CD4-positive, alpha-beta T cell treated with Interleukin-4 for 4 hours (primary cell): ENCODE results near the gene CALCR.
"Not testable (repeated sequence)": the region's sequence is repeated elsewhere in the genome, so short reads cannot be mapped to it uniquely, and the experiment has no call there.

Source experiments
- DNase-seq: peaks from one replicate; pipeline ENCODE4 v3.0.0-alpha.2; 2020

CALCR gene

GRCh38 chr7:93559639-93560491 lies 14.7 kb downstream of the CALCR start:
- no peak for DNase-seq

GRCh38 chr7:93558705-93559614 lies 15.6 kb downstream of the CALCR start:
- no peak for DNase-seq

GRCh38 chr7:93551931-93552330 lies 22.6 kb downstream of the CALCR start:
- no peak for DNase-seq

GRCh38 chr7:93551063-93551895 lies 23.2 kb downstream of the CALCR start:
- no peak for DNase-seq

GRCh38 chr7:93547716-93548115 lies 26.8 kb downstream of the CALCR start:
- no peak for DNase-seq

GRCh38 chr7:93544691-93545090 lies 29.8 kb downstream of the CALCR start:
- no peak for DNase-seq

- no peak for DNase-seq
These were observed 36.5 kb downstream of the CALCR start for GRCh38 chr7:93538061-93538460.

- DNase-seq: no peak
These were observed 38.9 kb downstream of the CALCR start for GRCh38 chr7:93535616-93536015.

GRCh38 chr7:93530701-93531100 lies 43.8 kb downstream of the CALCR start:
- no peak for DNase-seq

GRCh38 chr7:93516834-93517233 lies 57.7 kb downstream of the CALCR start:
- no peak for DNase-seq

- DNase-seq: no peak
These were observed 59.4 kb downstream of the CALCR start for GRCh38 chr7:93515144-93515543.

GRCh38 chr7:93509303-93509702 lies 65.2 kb downstream of the CALCR start:
- DNase-seq: no peak

GRCh38 chr7:93503088-93503487 lies 71.4 kb downstream of the CALCR start:
- DNase-seq: no peak

GRCh38 chr7:93491860-93492259 lies 82.7 kb downstream of the CALCR start:
- DNase-seq: not testable (repeated sequence)

- DNase-seq: no peak
These were observed 97.8 kb downstream of the CALCR start for GRCh38 chr7:93476491-93477344.

- no peak for DNase-seq
These were observed 98.7 kb downstream of the CALCR start for GRCh38 chr7:93475811-93476210.

- no peak for DNase-seq
These were observed 103.1 kb downstream of the CALCR start for GRCh38 chr7:93471456-93471855.

- no peak for DNase-seq
These were observed 110.8 kb downstream of the CALCR start for GRCh38 chr7:93463764-93464163.

GRCh38 chr7:93461350-93461749 lies 113.2 kb downstream of the CALCR start:
- no peak for DNase-seq

- DNase-seq: no peak
These were observed 121.3 kb downstream of the CALCR start for GRCh38 chr7:93453262-93453661.

- no peak for DNase-seq
These were observed 126.3 kb downstream of the CALCR start for GRCh38 chr7:93448176-93448575.

GRCh38 chr7:93447509-93447908 lies 127.0 kb downstream of the CALCR start:
- DNase-seq: no peak
